A673 (cell line): ENCODE measurements around the gene PKN2. TPM values are rescaled to one million over a fixed set of nuclear protein-coding genes. Genes with fewer than 3 reads are reported as not detected.

Experiments
- BruUV-seq: library from RNA; stranded (reverse); fragments of 400-500 nt; replicated peaks from 2 replicates; lab custom pipeline; 2021; lab: Mats Ljungman, UMichigan
- CTCF ChIA-PET: fragments of 300-600 bp; sonication (Branson Sonifier 250); formaldehyde crosslinking; loops from one replicate; lab custom pipeline; 2022; ENCODE audit warnings: antibody characterized with exemption; lab: Charles Lee
- POLR2A ChIA-PET: fragments of 300-600 bp; sonication (Branson Sonifier 250); formaldehyde crosslinking; loops from one replicate; lab custom pipeline; 2022; ENCODE audit warnings: antibody characterized with exemption; ENCODE audit not compliant: low non-redundant PET; lab: Charles Lee
- DNase-seq: peaks from one replicate; pipeline ENCODE4 v3.0.0-alpha.2; 2015; ENCODE audit warnings: low spot score
- H3K27ac ChIP-seq: fragments of 200-600 bp; sonication (generic); 2 replicates; pipeline ENCODE4 v1.5.1; 2016; ENCODE audit warnings: mixed run types, low read depth, mild to moderate bottlenecking, mixed read lengths, antibody characterized with exemption, low read length; ENCODE audit not compliant: poor library complexity, severe bottlenecking
- H3K27me3 ChIP-seq: fragments of 200-600 bp; sonication (generic); replicated peaks from 2 replicates; pipeline ENCODE4 v1.6.1; 2017; ENCODE audit warnings: mixed run types, low read depth, mild to moderate bottlenecking, mixed read lengths, antibody characterized with exemption, low read length; ENCODE audit not compliant: insufficient read depth, poor library complexity
- H3K36me3 ChIP-seq: fragments of 200-600 bp; sonication (generic); 2 replicates; pipeline ENCODE4 v1.6.1; 2016; ENCODE audit warnings: mixed run types, mild to moderate bottlenecking, mixed read lengths, antibody characterized with exemption, low read length; ENCODE audit not compliant: insufficient read depth, poor library complexity, severe bottlenecking
- H3K4me1 ChIP-seq: fragments of 200-600 bp; sonication (generic); 2 replicates; pipeline ENCODE4 v1.6.1; 2017; ENCODE audit warnings: mixed run types, mild to moderate bottlenecking, mixed read lengths, antibody characterized with exemption, low read length; ENCODE audit not compliant: insufficient read depth, poor library complexity, severe bottlenecking
- H3K4me3 ChIP-seq: fragments of 200-600 bp; sonication (generic); 2 replicates; pipeline ENCODE4 v1.5.1; 2016; ENCODE audit warnings: low read depth, mixed run types, mild to moderate bottlenecking, mixed read lengths, low read length; ENCODE audit not compliant: poor library complexity, severe bottlenecking
- H3K9me3 ChIP-seq: fragments of 200-600 bp; sonication (generic); 2 replicates; pipeline ENCODE4 v1.6.1; 2016; ENCODE audit warnings: mixed run types, low read depth, mild to moderate bottlenecking, mixed read lengths, antibody characterized with exemption, low read length; ENCODE audit not compliant: poor library complexity, severe bottlenecking
- EZH2 ChIP-seq: fragments of 200-600 bp; sonication (generic); IDR thresholded peaks from 2 replicates; pipeline ENCODE4 v1.6.1; 2017; ENCODE audit warnings: borderline replicate concordance, low read depth, mild to moderate bottlenecking, mixed read lengths, antibody characterized with exemption, low read length; ENCODE audit not compliant: poor library complexity, severe bottlenecking
- intact Hi-C: fragments of 100-400 bp; cut with micrococcal nuclease; formaldehyde crosslinking; loops from one replicate; pipeline ENCODE4 v1.10.0; 2022; ENCODE audit not compliant: unreplicated experiment
- total RNA-seq: library from RNA; stranded (reverse); gene quantifications from 2 replicates; pipeline ENCODE4 v1.2.3, GENCODE V29; 2021
- TF ChIP-seq, protein P1 (sequence below): fragments of 300-800, 200-600 bp; sonication (generic); conservative IDR thresholded peaks from 2 replicates; pipeline ENCODE4 v1.5.1; 2017; ENCODE audit warnings: low read depth, mild to moderate bottlenecking, antibody characterized with exemption, low read length, moderate library complexity, mixed read lengths

The PKN2 gene
- total RNA-seq, 1 experiment from 2014 or later: 55.6 TPM

DNA sequence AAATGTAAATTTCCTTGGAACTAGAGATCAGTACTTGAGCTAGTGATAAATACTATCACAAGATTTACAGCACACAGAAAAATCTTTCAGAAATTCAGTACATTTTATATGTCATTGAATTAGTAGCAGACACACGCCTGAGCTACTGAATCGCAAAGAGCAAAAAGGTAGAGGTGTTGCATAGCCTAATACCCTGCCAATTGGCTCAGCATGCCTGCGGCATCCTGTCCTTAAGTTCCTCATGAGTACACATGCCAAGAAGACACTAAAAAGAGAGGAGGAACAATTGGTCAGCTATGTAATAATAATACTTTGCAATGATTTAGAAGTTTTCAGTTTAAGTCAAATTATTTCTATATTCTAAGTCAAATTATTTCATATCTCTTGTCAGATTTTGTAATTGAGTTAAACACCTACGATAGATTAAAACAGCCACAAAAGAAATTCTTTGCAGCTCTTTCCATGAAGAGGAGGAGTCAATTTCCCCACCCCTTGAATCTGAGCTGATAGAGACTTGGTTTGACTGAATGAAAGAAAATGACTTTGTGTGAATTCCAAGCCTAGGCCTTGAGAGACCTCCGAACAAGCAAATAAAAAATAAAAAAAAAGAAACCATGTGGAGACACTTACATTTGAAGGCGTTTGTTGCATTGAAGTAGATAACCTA is 36.2 kb upstream of the PKN2 start:
- Histone ChIP-seq H3K27me3 (no peaks in the 10 kb centered on the region), H3K4me1 (peaks cover 7% of the 10 kb centered on the region), H3K27ac (no peak overlapping the region), H3K36me3 (no peaks in the 10 kb centered on the region), H3K4me3 (no peak overlapping the region), H3K9me3 (no peaks in the 10 kb centered on the region)
- CTCF ChIA-PET: no interaction called here
- intact Hi-C loops: no loop called here
- no peak for DNase-seq
- BruUV-seq: no TSS peak
- POLR2A ChIA-PET: no interaction called here
- TF ChIP-seq, protein P1, sequence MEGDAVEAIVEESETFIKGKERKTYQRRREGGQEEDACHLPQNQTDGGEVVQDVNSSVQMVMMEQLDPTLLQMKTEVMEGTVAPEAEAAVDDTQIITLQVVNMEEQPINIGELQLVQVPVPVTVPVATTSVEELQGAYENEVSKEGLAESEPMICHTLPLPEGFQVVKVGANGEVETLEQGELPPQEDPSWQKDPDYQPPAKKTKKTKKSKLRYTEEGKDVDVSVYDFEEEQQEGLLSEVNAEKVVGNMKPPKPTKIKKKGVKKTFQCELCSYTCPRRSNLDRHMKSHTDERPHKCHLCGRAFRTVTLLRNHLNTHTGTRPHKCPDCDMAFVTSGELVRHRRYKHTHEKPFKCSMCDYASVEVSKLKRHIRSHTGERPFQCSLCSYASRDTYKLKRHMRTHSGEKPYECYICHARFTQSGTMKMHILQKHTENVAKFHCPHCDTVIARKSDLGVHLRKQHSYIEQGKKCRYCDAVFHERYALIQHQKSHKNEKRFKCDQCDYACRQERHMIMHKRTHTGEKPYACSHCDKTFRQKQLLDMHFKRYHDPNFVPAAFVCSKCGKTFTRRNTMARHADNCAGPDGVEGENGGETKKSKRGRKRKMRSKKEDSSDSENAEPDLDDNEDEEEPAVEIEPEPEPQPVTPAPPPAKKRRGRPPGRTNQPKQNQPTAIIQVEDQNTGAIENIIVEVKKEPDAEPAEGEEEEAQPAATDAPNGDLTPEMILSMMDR: no peak
- no peak for TF ChIP-seq EZH2

GRCh38 chr1:88648706-88649105 is 35.4 kb upstream of the PKN2 start:
- ChIA-PET CTCF (no interaction called here), POLR2A (no interaction called here)
- Histone ChIP-seq H3K27me3 (no peaks in the 10 kb centered on the region), H3K9me3 (no peaks in the 10 kb centered on the region), H3K27ac (no peak overlapping the region), H3K4me1 (peaks cover 7% of the 10 kb centered on the region), H3K36me3 (no peaks in the 10 kb centered on the region), H3K4me3 (no peak overlapping the region)
- intact Hi-C loops: no loop called here
- DNase-seq: peak; percentile 70
- no peak for TF ChIP-seq EZH2
- TF ChIP-seq, protein P1: no peak
- BruUV-seq: no TSS peak

- Histone ChIP-seq H3K27ac (no peak overlapping the region), H3K36me3 (no peaks in the 10 kb centered on the region), H3K27me3 (no peaks in the 10 kb centered on the region), H3K4me3 (no peak overlapping the region), H3K9me3 (no peaks in the 10 kb centered on the region), H3K4me1 (peaks cover 7% of the 10 kb centered on the region)
- POLR2A ChIA-PET: no interaction called here
- TF ChIP-seq, protein P1: no peak
- TF ChIP-seq EZH2: no peak
- intact Hi-C loops: no loop called here
- BruUV-seq: no TSS peak
- CTCF ChIA-PET: no interaction called here
- no peak for DNase-seq
Observed at GRCh38 chr1:88649932-88650331, 34.1 kb upstream of the PKN2 start.
